Stimulated activated CD8-positive, alpha-beta memory T cell treated with anti-CD3 and anti-CD28 coated beads, Interleukin-4, amount 100 ng/mL, for 1 hour (primary cell): Measurements from ENCODE around the gene GYPA.
"Not testable (repeated sequence)": the region's sequence is repeated elsewhere in the genome, so short reads cannot be mapped to it uniquely, and the experiment has no call there.

Source experiments
- DNase-seq, 2 donors: peaks; one replicate each; pipeline ENCODE4 v3.0.0-alpha.2; 2020; ENCODE audit warnings: low read depth in 2 of 2, low spot score in 1 of 2

The GYPA gene

DNA sequence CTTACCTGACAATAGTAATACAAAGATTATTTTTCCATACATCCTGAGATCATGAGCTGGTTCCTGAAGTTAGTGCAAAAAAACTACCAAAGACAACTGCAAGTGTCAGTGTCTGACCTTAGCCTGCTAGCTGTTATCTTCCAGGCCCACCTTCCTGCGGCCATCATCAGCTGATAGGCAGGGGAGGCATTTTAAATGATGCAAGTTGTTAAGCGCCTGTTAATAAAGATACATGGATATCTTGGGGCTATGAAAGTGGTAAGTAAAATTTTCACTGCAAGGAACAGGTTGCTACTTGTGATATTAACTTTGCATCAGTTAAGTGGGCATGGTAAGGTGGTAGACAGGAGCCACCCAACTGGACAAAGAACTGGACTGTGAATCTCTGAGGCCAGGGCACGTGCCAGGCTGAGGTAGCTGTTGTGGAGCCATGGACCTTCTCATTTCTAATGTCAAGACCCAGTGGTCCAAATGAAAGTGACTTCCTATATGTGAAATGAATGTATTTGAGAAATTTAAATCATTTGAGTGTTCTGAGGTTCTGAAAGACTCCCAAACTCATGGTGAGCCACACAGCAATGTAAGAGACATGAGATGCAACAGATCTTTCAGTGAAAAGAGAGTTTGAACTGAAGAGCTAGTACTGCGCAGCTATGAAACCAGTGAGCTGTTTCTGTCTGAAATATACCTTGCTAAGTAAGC is at the start of gene GYPA:
Gene GYPA, minus strand, starts transcription at position 125 of the 702 bp plus-strand sequence. Its CDS starts 83 bp downstream, at position 42.
- not testable (repeated sequence) for DNase-seq

DNA sequence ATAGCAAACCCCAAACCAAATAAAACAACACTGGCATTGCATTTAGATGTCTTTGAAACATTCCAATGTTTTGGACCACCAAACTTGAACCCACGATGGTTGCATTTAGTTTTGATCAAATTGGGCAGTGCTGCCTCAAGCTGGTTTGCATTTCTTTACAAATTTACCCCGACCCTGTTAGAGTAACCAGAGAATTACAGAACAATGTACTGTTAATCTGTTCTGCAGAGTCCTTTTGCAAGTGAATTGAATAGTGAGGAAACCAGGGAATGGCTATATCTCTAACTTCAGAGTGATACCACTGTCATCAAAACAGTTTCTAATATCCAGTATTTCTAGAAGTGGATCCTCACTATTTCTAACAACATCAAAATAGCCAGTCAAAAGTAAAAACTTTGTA is 49.5 kb upstream of the GYPA start:
- DNase-seq, result no peak

GRCh38 chr4:144189121-144189520 is 48.6 kb upstream of the GYPA start:
- DNase-seq, result no peak

DNA sequence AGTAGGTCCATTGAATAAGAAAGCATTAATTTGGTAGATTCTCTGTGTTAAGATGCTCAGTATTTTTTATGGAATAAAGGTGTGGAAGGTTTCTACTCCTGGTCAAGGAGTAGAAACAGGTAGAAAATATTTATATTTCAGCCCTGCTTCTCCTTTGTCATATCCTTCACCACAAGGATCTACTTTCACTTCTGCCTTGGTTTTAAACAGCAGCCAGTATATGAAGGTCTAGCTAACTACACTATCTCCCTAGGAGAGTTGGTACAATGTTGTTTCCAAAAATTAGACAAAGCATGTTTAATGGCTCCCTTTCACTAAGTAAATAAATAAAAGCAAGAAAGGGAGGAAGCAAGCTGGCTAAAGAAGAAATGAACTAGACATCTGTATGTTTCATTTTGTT is 44.6 kb upstream of the GYPA start:
- DNase-seq, result no peak

DNA sequence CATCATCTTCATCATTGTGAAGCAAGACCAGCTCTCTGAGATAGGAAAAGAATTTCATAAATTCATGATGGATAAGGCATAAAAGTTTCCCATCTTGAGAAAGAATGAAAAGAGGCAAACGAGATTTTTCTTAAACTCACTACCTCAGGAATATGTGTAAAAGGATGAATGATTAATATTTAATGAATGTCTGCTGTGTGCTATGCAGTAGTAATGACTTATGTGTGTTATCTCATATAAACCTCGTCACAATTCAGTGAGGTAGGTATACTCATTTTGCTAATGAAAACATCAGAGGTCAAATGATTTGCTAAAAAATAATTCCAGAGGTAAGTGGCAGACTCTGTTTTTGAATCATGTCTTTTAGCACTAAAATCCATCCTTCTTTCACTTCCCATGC is 42.6 kb upstream of the GYPA start:
- DNase-seq, result no peak

DNA sequence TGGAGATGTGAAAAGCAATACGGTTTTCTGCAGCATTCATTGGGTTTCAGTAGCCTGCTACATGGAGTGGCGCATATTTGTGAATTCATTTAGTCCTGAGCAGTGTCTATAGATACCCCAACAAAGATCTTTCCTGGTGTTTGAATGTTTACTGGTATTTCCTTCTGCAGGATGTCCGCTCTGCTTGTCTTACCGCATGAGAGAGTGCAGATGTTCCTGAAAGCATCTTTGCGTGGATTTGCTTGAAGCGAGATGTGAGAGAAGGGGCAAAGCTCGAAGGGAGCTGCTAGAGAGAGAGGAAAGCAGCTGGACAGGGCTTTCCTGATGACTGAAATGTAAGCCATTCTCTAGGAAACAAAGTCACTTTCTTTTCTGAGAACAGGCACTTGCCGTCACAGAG is 40.9 kb upstream of the GYPA start:
- no peak for DNase-seq

DNA sequence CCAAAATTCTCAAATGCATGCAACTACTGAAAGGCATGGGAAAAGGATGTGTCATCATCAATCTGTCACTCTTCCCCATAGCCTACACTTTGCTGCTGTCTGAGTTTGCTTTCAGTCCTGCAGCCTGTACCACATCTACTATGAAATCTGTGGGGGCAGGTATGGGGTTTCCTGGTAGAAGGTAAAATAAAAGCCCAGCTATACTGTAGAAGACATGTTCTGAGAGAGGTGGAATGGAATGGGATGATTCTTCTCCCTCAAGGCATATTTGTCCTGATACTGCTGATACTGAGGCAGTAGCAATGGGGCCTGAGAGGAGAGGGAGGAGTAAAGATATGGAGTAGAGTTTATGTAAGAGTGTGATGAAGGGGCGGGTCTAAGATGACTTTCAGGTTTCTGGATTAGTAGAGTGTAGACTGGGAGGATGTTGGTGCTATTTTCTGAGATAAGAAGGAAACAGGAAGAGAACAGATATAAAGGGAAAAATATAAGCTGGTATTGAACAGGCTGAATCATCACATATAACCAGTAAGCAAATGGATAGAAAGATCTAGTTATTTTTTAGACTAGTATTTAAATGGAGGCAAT is 38.7 kb upstream of the GYPA start:
- no peak for DNase-seq

GRCh38 chr4:144178414-144178813 is 37.9 kb upstream of the GYPA start:
- DNase-seq, result no peak

GRCh38 chr4:144176476-144176875 is 36.0 kb upstream of the GYPA start:
- no peak for DNase-seq

GRCh38 chr4:144174401-144175067 is 34.0 kb upstream of the GYPA start:
- no peak for DNase-seq

DNA sequence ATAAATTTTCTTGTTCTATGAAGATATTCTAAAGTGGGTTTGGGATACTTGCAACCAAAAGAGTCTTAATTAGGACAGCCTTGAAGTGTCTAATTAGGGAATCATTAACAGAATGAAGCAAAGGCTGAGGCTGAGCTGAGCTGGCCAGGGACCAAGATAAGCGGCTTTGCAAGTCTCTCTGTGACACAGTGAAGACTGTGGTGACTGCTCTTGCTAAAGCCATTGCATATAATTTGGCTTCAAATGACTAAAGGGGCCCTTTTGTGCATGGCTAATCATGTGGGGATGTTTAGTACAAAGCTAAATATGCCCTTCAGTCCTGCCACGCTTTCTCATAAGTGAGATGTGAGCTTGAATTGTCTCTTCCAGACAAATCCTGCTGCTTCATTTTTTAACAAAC is 31.2 kb upstream of the GYPA start:
- DNase-seq, result no peak

DNA sequence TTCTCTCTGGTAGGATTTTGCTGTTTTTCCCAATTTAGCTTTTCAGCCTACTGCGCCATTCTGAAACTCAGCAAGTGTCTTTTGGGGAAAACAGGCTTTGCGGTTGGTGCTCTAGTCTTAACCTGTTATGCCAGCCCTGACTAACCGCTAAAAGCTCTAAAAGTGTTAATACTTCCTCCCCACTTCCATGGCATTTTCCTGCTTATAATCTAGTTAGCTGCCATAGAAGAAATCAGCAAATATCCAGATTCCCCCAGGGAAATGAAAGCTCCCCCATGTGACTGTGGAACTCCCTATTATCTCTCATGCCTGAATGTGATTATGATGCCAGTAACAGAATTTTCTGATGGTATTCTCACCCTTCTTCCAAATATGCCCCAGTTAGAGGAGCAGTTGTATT is 28.7 kb upstream of the GYPA start:
- no peak for DNase-seq

GRCh38 chr4:144154044-144154443 is 13.5 kb upstream of the GYPA start:
- DNase-seq, result no peak

DNA sequence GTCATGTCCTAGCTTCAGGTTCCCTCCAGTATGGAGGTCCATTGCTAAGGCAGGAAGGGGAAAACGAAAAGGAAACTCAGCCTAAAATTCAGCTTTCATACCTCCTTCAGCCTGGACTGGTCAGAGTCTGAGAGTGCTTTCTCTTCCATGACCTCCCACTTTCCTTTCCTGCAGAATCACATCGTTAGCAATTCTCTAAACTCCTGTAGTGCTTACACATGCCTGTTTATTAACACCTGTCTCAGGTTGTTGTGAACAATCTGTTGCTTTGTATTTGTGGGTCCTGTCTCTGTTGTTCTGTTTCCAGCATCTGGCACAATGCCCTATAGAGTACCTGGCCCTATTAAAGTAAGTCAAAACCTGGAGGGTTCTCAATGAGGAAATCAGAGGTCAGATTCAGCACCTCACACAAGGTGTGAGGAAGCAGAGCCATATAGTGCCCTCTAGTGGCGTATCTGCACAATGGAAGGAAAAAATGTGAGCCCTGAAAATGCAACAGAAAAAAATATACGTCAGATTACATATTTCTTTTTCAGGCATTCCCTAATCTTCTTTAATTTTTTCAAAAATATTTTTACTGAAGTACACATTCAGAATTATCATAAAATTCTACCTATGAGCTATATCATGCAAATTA is 2.3 kb upstream of the GYPA start:
- DNase-seq, result not testable (repeated sequence)

DNA sequence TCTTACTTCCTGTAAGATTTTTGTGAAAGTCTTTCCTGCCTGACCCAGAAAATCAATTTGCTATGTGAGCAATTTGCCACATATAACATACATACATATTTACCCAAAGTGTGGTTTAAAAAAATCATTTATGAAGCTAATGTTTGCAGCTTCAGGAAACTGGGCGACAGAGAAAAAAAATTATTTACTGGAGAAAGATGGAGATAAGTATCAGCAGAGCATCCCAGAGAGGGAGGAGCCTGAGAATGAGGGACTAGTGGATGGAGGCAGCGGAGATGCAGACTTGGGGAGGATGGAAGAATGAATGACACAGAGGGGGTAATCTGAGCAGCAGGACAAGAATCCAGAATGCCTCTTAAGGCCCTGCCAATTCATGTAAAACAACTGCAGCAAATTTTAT is 975 bp upstream of the GYPA start:
- DNase-seq, result no peak

GRCh38 chr4:144139991-144140390 is 527 bp downstream of the GYPA start:
- DNase-seq, result not testable (repeated sequence)

DNA sequence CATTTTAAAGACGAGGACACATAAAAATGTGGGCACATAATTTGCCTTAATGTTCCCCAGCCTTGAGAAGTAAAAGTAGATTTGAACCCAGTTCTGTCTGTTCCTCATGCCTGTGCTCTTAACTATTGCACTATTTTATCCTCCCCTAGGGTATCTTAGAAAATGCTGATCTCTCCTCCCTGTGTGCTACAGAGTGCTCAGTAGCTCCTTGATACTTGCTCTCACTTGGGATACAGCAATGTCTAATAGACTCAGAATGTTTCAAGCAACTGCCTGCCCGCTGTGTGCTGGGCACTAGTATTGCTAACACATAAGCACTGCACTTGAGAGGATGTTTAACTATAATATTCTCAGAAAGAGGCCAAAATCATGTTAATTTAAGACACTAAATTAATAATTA is 971 bp downstream of the GYPA start:
- not testable (repeated sequence) for DNase-seq

DNA sequence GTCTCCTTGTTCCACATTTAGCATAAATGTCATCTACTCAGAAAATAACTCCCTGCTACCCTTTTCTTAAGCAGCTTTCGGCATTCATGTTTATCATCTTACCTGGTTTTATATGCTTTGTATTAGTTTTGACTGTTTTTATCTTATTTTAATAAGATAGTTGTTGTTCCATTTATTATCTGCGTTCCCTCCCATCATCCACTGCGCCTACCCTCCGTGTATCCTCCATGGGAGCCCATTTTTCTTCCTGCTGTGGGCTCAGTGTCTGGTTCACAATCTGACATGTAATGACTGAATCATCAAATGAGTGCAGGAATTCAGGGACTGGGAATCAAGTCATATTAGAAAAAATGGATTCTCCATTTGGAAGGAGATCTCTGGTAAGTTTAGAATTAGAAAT is 2.3 kb downstream of the GYPA start:
- not testable (repeated sequence) for DNase-seq

DNA sequence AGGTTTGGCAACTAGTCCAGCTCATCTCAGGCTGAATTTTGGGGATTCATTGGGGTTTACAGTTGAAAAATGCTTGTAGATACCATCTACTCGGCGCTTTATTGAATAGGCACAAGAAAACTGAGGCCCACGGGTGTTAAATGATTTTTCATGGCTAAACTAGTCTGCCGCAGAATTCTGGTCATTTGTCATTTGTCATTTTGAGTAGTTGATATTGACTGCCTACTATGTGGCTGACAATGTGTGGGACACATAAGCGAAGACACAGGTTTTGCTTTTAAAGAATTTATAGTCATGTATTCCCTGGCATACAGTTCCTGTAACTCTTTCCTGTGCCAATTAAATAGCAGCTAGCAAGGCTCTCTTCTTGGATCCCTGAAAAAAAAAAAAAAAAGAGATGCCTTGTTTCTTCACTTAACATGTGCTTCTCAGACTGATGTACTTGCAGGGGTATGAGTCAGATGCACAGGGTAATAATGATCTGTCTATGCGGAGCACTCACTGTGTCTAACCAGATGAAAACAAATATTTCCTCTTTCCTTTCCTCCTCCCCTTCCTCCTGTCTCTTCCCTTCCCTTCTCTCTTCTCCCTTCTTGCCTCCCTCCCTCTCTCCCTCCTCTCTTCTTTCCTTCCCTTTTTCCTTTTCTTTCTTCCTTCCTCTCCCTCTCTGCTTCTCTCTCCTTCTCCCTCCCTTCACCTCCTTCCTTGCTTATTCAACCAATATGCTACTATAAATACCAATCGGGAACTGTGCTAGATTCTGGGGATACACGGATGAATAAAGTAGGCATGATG is 3.2 kb downstream of the GYPA start:
- not testable (repeated sequence) for DNase-seq

- not testable (repeated sequence) for DNase-seq
Measured at GRCh38 chr4:144136189-144136588, 4.3 kb downstream of the GYPA start.

DNA sequence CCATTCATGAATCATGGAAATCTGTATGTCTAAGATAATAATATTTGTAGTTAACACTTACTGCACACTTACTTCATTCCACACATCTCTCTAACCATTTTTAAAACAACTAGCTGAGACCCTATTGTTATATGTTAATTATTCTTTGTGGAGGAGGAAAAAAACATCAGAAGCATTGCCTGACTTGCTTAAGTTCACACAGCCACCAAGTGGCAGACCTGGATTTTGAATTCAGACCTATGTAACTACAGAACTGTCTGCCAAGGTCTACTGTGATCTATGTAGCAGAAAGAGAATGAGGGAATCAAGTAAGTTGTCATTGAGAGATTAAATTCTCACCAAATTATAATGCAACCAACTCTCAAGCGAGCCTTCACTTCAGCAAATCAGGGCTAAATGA is 10.4 kb downstream of the GYPA start:
- DNase-seq, result not testable (repeated sequence)
